T-helper 17 cell (primary cell): Measurements from ENCODE around the gene TECR. TPM values are rescaled to one million over a fixed set of nuclear protein-coding genes. Genes with fewer than 3 reads are reported as not detected.
A peak's percentile ranks its signal among the peaks of the same experiment; 100 is the strongest.
"Not testable (repeated sequence)": the region's sequence is repeated elsewhere in the genome, so short reads cannot be mapped to it uniquely, and the experiment has no call there.

Experiments used
- ATAC-seq: fragments of 150-1000 bp; cut with Tn5 transposase; 2 replicates; pipeline ENCODE4 v1.10.0; 2021; ENCODE audit warnings: mild to moderate bottlenecking, moderate library complexity
- DNase-seq, 3 donors: peaks; one replicate each; pipeline versions ENCODE4 v3.0.0 to v3.0.0-alpha.2; 2020 to 2021
- H3K9me3 ChIP-seq: one replicate; pipeline ENCODE4 v1.7.0; 2013; ENCODE audit warnings: low read length, mild to moderate bottlenecking; ENCODE audit not compliant: control insufficient read depth, poor library complexity, severe bottlenecking
- H3K27ac Mint-ChIP-seq: one replicate; pipeline ENCODE4 v1.8.0; 2022; ENCODE audit warnings: mild to moderate bottlenecking, moderate library complexity, mixed read lengths
- H3K27me3 Mint-ChIP-seq: one replicate; pipeline ENCODE4 v1.8.0; 2022; ENCODE audit warnings: mixed read lengths
- H3K36me3 Mint-ChIP-seq: one replicate; pipeline ENCODE4 v1.8.0; 2022; ENCODE audit warnings: low read depth, mixed read lengths
- H3K4me1 Mint-ChIP-seq: one replicate; pipeline ENCODE4 v1.8.0; 2022; ENCODE audit warnings: mild to moderate bottlenecking, mixed read lengths
- H3K4me3 Mint-ChIP-seq: one replicate; pipeline ENCODE4 v1.8.0; 2022; ENCODE audit warnings: mild to moderate bottlenecking, moderate library complexity, mixed read lengths
- total RNA-seq, 4 donors: library from RNA in 2 of 4; stranded (reverse) in 2 of 4; gene quantifications; one replicate each; pipeline ENCODE4 v1.2.3 and lab custom pipeline; 2022 to 2026

The TECR gene
- total RNA-seq, 2 donors from 2014 or later, result 111 to 125 TPM

DNA sequence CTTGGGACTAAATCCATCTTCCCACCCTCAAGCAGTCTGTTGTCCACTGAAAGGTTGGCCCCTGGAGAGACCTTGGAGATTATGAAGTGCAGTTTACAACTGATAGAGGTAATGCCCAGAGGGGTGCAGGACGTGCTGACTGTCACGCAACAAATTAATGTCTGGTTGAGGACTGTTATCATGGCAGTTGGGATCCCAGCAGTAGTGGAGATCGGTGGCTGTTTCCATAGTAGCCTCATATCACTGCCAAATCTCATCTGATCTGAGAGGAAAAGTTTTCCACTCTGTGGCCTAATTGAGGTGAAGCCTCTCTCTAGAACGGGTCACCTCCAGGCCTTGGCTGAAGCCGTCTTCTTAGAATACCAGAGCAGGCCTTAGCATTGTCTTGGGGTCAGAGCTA, 4.1 kb downstream of the TECR start:
- Mint-ChIP-seq H3K27ac (no peak overlapping the region), H3K36me3 (no peaks in the 10 kb centered on the region), H3K27me3 (no peaks in the 10 kb centered on the region), H3K4me3 (no peak overlapping the region), H3K4me1 (peaks cover 19% of the 10 kb centered on the region)
- DNase-seq (no peak), ATAC-seq (no peak)
- H3K9me3 ChIP-seq, result no peaks in the 10 kb centered on the region

DNA sequence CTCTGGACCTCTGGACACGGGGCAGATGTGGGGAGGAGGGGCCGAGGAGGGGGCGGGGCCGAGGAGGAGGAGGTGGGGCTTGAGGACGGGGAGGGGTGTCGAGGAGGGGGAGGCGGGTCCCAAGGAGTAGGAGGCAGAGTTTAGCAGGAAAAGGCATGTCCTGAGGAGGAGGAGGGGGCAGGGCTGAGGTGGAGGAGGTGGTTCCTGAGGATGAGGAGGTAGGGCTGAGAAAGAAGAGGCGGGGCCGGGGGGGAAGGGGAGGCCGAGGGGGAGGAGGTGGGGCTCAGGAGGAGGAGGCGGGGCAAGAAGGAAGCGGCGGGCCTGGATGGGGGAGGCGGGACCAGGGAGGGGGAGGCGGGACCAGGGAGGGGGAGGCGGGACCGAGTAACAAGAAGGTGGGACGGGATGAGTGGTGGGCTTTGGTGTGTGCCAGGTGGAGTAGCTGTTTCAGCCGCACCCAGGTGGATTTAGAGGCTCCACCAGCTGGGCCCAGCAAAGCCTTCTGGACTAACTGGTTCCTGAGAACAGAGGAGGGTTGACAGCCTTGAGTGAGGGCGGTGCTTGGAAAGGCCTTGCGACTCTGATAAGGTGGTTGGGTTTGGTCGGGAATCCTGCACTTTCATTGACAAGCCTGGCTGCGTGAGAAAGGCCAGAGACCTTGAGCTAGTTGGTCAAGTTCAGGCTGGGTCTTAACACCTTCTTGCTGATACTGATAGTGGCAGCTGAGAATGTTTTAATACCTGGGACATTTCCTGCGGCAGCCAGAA, 7.7 kb downstream of the TECR start:
- H3K36me3 Mint-ChIP-seq, result no peaks in the 10 kb centered on the region
- H3K4me1 Mint-ChIP-seq, result peaks cover 11% of the 10 kb centered on the region
- DNase-seq (peak in 2 of 3 donors; percentile 29 to 35), ATAC-seq (peak; percentile 68)
- no peaks in the 10 kb centered on the region for H3K9me3 ChIP-seq
- no peak overlapping the region for H3K4me3 Mint-ChIP-seq
- no peaks in the 10 kb centered on the region for H3K27me3 Mint-ChIP-seq
- peak overlapping the region; percentile 19 for H3K27ac Mint-ChIP-seq

DNA sequence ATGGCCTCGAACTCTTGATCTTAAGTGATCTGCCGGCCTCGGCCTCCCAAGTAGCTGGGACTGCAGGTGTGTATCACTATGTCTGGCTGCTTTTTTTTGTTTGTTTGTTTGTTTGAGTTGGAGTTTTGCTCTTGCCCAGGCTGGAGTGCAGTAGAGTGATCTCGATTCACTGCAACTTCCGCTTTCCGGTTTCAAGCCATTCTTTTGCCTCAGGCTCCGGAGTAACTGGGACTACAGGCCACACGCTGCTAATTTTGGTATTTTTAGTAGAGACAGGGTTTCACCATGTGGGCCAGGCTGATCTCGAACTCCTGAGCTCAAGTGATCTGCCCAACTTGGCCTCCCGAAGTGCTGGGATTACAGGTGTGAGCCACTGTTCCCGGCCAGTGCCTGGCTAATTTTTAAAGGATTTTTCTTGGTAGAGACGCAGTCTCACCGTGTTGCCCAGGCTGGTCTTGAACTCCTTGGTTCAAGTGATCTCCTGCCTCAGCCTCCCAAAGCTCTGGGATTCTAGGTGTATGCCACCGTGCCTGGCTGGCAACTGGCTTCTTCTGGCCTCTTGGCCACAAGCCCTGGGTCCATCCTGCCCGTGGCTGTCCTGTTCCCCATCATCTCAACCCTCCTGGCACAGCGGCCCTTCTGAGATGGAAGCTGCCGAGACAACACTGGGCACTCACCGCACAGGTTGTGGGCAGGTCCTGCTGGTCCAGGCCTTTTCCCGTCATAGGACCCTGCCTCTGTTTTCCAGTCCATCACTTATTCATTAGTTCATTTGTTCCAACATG, 11.5 kb downstream of the TECR start:
- H3K27ac Mint-ChIP-seq, result peak overlapping the region; percentile 72
- no peaks in the 10 kb centered on the region for H3K36me3 Mint-ChIP-seq
- no peak for ATAC-seq
- no peaks in the 10 kb centered on the region for H3K27me3 Mint-ChIP-seq
- no peak for DNase-seq
- no peak overlapping the region for H3K4me3 Mint-ChIP-seq
- peaks cover 14% of the 10 kb centered on the region for H3K4me1 Mint-ChIP-seq
- no peaks in the 10 kb centered on the region for H3K9me3 ChIP-seq

DNA sequence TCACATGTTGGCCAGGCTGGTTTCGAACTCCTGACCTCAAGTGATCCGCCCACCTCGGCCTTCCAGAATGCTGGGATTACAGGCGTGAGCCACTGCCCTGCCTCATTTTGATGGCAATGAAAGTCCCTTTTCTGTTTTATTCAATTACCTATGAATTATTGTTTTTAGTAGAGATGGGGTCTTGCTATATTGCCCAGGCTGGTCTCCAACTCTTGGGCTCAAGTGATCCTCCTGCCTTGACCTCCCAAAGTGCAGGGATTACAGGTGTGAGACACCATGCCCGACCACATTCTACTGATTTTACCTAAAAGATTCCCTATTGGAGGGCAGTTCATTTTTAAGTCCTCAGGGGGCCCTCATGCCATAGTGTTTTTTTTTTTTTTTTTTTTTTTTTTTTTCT, 12.6 kb downstream of the TECR start:
- H3K36me3 Mint-ChIP-seq, H3K4me1 Mint-ChIP-seq, H3K27ac Mint-ChIP-seq, ATAC-seq, DNase-seq, H3K4me3 Mint-ChIP-seq, H3K9me3 ChIP-seq, H3K27me3 Mint-ChIP-seq: not testable (repeated sequence)

DNA sequence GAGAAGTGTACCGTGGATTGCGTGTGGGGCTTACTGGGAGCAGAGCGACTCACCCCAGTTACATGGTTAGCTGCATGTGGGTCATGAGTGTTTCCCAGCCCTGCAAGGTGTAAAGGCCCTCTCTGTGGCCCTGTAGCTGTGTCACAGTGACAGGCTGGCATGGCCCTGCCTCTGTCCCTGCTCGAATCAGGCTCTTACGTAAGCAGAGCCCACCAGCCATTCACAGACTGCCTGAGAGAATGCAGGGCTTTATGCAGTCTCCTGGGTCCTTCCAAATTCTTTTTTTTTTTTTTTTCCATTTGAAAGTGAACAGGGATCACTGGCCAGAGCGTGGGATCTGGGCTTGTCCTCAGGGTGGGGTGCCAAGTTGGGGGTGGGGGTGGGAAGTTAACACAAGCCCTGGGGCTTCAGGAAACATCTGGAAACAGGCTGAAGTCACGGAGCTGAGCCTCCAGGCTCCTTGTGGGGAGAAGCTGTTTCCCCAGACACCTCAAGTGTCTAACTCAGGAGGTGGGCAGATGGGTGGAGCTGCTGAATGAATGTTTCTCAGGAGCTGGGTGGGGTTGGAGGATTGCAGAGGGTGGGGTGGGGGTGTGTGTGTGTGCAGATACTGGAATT, 13.4 kb downstream of the TECR start:
- H3K36me3 Mint-ChIP-seq, result no peaks in the 10 kb centered on the region
- no peak overlapping the region for H3K27ac Mint-ChIP-seq
- ATAC-seq (no peak), DNase-seq (no peak)
- H3K27me3 Mint-ChIP-seq, result no peaks in the 10 kb centered on the region
- H3K4me3 Mint-ChIP-seq, result no peak overlapping the region
- peaks cover 9% of the 10 kb centered on the region for H3K4me1 Mint-ChIP-seq
- H3K9me3 ChIP-seq, result no peaks in the 10 kb centered on the region

DNA sequence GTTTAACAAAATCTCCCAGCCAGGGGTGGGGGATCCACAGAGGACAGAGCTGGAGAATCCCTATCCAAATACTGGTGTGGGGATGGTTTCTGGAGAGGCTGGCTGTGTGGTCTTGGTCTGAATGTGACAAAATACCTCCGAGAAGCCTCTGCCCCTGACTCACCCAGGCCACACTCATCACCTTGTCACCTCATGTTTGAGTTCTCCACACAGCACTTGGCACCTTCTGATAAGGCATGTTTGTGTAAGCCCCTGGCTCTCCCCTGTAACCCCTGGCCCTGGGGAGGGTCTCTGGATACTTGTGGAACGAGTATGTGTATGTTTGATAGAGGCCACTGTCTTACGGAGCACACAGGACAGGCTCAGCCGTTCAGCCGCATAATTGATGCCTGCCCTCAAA, 14.7 kb downstream of the TECR start:
- H3K4me1 Mint-ChIP-seq, result peaks cover 14% of the 10 kb centered on the region
- ATAC-seq, result no peak

DNA sequence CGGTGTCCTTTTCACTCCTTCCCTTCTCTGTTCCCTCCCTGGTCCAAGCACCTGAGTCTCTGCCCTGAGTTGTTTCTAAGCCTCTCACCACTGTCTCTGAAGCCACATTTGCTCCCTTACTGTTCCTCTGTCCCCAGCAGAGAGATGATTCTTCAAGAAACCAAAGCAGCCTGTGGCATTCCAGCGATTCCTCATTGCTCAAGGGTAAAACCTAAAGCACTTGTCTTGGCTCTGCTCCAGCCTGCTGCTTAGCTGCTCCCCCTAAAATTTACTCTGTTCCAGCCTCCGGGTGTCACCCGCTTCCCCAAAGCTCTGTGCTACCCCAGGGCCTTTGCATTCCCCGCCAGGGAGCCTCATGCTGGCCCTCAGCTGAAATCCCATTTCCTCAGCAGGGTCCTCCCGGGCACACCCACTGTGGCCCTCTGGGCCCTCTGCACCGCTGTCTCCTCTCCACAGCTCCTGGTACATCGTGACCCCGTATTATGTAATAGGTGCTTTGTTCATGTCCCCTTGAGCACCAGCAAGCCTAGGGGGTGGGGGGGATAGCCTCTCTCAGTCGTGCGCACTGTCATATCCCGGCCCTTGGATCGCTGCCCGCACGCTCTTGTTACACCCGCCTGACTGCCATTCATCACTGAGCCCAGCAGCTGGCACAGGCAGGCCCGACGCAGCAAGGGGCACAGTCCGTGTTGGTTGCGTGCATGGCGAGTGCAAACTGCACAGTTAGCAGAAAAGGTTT, 15.8 kb downstream of the TECR start:
- H3K4me3 Mint-ChIP-seq, result no peak overlapping the region
- no peak for ATAC-seq

More for the DNA sequence above, 14.7 kb downstream of the TECR start:
- Mint-ChIP-seq H3K4me3 (no peak overlapping the region), H3K36me3 (no peaks in the 10 kb centered on the region), H3K27me3 (no peaks in the 10 kb centered on the region), H3K27ac (peak overlapping the region; percentile 16)
- DNase-seq, result no peak
- H3K9me3 ChIP-seq, result no peaks in the 10 kb centered on the region

DNA sequence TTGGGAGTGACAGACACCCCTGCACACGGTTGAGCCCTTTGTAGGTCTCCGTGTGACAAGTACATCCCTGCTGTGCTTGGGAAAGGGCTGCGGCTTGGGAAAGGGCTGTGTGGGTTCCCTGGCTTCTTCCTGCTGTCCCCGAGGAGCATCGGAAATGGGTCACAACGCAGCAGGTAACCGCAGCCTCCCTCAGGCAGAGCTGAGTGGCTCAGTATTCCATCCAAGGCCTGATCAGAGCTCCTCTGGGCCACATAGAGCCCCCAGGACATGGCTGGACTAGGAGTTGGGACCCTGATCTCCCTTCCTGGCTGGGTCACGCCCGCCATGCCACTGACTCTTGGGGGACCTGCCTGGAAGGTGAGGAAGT, 16.3 kb downstream of the TECR start:
- H3K4me1 Mint-ChIP-seq, result peaks cover 21% of the 10 kb centered on the region
- H3K4me3 Mint-ChIP-seq, result no peak overlapping the region
- H3K9me3 ChIP-seq, result no peaks in the 10 kb centered on the region
- no peaks in the 10 kb centered on the region for H3K27me3 Mint-ChIP-seq
- DNase-seq, result no peak
- no peaks in the 10 kb centered on the region for H3K36me3 Mint-ChIP-seq
- peak overlapping the region; percentile 16 for H3K27ac Mint-ChIP-seq
- ATAC-seq, result no peak

More for the DNA sequence above, 15.8 kb downstream of the TECR start:
- DNase-seq, result no peak
- Mint-ChIP-seq H3K4me1 (peaks cover 18% of the 10 kb centered on the region), H3K27ac (peak overlapping the region; percentile 16), H3K36me3 (no peaks in the 10 kb centered on the region), H3K27me3 (no peaks in the 10 kb centered on the region)
- H3K9me3 ChIP-seq, result no peaks in the 10 kb centered on the region

DNA sequence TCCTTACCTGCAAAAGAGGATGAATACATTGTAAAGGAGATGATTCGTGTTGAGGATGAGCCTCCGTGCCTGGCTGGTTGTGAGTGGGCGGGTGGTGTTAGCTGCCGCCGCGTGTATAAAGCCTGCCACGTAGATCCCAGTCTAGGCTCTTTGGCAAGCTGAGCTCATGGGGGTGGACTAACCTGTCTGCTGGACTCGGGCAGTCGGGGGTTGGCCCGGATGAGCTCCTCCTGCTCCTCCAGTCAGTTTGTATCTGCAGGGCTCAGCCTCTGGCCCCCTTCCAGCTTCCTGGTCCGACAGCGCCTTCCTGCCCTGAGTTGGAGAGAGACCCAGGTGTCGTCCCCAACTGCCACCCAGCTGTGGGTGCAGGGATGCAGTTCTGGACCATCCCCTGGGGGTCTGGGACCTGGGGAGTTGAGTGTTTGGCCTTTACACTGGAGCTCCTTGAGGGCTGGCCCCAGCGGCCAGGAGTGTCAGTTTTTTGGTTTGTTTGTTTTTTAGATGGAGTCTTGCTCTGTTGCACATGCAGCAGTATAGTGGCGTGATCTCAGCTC, 20.9 kb downstream of the TECR start:
- DNase-seq, result no peak
- Mint-ChIP-seq H3K36me3 (no peaks in the 10 kb centered on the region), H3K27me3 (no peaks in the 10 kb centered on the region), H3K4me3 (no peak overlapping the region), H3K4me1 (peaks cover 28% of the 10 kb centered on the region), H3K27ac (peak overlapping the region; percentile 59)
- ATAC-seq, result no peak
- H3K9me3 ChIP-seq, result no peaks in the 10 kb centered on the region

DNA sequence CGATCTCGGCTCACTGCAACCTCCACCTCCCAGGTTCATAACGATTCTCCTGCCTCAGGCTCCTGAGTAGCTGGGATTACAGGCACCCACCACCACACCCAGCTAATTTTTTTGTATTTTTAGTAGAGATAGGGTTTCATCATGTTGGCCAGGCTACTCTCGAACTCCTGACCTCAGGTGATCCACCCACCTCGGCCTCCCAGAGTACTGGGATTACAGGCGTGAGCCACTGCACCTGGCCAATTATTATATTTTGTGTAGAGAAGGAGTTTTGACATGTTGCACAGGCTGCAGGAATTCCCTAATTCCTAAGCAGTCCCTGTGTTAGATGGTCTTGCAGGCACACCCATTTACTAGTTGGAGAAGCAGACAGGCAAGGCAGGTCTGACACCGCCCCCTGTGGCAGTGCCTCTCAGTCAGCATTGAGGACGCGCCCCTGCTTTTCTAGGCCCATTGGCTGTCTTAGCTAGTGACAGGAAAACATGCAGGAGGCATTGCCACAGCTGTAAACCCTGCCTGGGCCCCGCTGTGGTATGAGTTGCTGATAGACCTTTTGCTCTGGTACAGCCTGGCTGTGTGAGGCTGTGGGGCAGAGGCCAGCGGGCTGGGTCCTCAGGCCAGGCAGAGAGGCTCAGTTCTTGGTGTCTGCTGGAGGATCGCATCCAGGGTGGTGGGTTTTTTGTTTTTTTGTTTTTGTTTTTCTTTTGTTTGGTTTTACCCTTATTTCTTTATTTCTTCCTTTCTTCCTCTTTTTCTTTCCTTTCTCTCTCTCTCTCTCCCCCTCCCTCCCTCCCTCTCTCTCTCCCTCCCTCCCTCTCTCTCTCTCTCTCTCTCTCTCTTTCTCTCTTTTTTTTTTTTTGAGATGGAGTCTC, 22.0 kb downstream of the TECR start:
- Mint-ChIP-seq H3K4me1 (peaks cover 35% of the 10 kb centered on the region), H3K4me3 (peak overlapping the region; percentile 70), H3K27ac (peak overlapping the region; percentile 92)
- not testable (repeated sequence) for H3K36me3 Mint-ChIP-seq, H3K9me3 ChIP-seq, H3K27me3 Mint-ChIP-seq
- DNase-seq (peak; percentile 51 to 70 (median 61)), ATAC-seq (peak; percentile 99)

DNA sequence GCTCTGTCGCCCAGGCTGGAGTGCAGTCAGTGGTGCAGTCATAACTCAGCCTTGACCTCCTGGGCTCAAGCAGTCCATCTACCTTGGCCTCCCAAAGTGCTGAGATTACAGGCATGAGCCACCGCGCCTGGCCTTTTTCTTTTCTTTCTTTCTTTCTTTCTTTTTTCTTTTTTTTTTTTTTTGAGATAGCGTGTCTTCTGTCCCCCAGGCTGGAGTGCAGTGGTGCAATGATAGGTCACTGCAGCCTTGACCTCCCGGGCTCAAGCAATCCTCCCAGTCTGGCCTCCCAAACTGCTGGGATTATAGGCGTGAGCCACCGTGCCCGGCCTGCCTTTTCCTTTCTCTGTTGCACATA, 22.6 kb downstream of the TECR start:
- not testable (repeated sequence) for H3K27me3 Mint-ChIP-seq, H3K9me3 ChIP-seq, DNase-seq, ATAC-seq, H3K36me3 Mint-ChIP-seq
- Mint-ChIP-seq H3K4me3 (peak overlapping the region; percentile 70), H3K4me1 (peaks cover 40% of the 10 kb centered on the region), H3K27ac (peak overlapping the region; percentile 92)
